ENCODE results near the gene GPR37L1.
"Not testable (repeated sequence)": the region's sequence is repeated elsewhere in the genome, so short reads cannot be mapped to it uniquely, and the experiment has no call there.

The GPR37L1 gene

GRCh38 chr1:202167054-202167453, 44.3 kb downstream of the GPR37L1 start:
- not testable (repeated sequence) for DNase-seq (ENCODE audit: low read depth in 2 of 3, low spot score in 1 of 3)

DNA sequence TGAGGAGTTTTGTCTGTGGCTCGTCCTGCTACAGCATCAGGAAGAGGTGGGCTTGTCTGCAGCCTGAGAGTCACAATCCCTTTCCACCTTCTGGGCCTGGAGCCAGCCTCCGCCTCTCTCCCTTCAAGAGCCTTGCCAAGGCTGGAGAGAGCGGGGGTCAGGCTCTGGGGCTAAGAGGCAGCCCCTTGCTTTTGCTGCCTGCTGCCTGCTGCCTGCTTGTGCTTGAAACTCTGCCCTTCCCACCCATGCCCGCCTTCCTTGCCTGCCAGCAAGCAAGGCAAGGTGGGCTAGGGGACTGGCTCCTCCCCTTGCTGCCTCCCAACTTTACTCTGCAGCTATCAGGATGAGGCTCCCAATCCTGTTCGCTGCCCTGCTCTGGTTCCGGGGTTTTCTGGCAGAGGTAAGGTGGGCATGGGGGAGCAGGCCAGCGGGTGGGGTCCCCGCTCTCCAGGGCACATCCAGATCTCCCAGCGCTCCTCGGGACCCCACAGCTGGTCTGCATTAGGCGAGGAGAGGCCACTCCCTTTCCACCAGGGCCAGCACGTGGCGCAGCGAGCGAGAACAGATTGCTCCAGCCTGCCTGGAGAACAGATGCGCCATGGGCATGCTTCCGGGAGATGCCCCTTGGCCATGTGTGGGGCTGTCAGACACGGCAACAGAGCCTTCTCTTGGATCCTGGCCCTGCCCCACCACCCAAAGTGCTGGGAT, 45.1 kb downstream of the GPR37L1 start:
- DNase-seq (ENCODE audit: low read depth in 2 of 3, low spot score in 1 of 3) = no peak

- no peak for DNase-seq (ENCODE audit: low read depth in 2 of 3, low spot score in 1 of 3)
These were observed 46.1 kb downstream of the GPR37L1 start for GRCh38 chr1:202168861-202169260.

DNA sequence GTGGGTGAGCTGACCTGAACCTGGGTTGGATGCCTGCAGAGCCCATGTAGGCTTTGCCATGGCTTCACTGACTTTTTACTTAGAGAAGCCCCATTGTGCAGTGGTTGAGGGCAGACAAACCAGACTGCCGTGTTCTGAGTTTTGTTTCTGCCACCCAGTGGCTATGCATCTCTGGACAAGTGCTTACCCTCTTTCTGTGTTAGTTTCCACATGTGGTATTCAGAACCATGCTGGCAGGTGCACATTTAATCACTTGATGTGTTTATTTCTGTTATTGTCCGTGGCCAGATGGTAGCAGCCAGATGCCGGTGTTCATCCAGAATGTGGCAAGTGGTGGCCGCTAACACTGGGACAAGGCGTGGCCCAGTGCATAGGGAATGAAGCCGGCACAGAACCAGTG, 48.0 kb downstream of the GPR37L1 start:
- no peak for DNase-seq (ENCODE audit: low read depth in 2 of 3, low spot score in 1 of 3)

- no peak for DNase-seq (ENCODE audit: low read depth in 2 of 3, low spot score in 1 of 3)
These were observed 48.7 kb downstream of the GPR37L1 start for GRCh38 chr1:202171292-202172014.

DNA sequence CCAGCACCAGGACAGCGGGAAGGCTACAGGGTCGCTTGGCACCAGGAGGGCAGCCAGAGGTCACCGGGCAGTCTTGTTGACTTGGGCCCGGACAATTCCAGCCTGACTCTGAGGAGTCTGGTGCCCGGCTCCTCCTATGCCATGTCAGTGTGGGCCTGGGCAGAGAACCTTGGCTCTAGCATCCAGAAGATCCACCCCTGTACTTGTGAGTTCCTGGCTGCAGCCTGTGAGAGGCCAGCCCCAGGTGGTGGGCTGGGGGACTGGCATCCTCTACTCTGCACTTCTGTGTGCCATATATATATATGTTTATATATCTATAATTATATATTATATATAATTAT, 49.3 kb downstream of the GPR37L1 start:
- DNase-seq (ENCODE audit: low read depth in 2 of 3, low spot score in 1 of 3) = no peak

GRCh38 chr1:202173993-202174392, 51.3 kb downstream of the GPR37L1 start:
- no peak for DNase-seq (ENCODE audit: low read depth in 2 of 3, low spot score in 1 of 3)

DNA sequence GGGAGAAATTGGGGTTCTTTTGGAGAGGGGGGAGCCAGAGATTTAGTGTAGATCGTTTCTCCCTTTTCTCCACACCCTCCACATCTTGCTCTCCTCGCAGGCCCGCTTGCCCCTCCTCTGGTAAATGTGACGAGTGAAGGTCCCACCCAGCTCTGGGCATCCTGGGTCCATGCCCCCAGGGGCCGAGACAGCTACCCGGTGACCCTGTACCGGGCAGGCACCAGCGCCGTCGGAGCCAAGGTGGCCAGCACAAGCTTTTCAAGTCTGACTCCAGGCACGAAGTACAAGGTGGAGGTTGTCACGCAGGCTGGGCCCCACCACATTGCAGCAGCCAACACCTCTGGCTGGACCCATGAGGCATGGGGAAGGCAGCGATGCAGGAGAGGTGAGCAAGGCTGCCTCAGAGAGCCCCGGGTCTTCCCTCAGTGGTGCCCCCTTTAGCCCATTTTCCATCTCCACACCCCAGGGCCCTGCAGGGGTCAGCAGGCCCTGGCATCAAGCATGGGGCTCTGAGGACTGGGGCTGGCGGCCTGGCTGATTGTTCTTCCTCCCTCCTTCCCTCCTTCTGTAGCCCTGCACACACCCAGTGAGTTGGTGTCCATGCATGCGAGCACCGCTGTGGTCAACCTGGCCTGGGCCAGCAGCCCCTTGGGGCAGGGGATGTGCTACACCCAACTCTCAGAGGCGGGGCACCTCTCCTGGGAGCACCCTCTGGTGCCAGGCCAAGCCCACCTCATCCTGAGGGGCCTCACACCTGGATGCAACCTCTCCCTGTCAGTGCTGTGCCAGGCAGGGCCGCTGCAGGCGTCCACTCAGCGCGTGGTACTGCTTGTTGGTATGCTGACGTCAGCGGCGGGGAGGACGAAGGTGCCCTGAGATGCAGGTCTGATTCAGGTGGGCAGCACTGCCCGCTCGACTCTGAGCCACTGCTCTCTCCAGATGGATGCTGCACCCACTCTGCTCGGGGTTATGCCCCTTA, 54.5 kb downstream of the GPR37L1 start:
- DNase-seq (ENCODE audit: low read depth in 2 of 3, low spot score in 1 of 3) = no peak

DNA sequence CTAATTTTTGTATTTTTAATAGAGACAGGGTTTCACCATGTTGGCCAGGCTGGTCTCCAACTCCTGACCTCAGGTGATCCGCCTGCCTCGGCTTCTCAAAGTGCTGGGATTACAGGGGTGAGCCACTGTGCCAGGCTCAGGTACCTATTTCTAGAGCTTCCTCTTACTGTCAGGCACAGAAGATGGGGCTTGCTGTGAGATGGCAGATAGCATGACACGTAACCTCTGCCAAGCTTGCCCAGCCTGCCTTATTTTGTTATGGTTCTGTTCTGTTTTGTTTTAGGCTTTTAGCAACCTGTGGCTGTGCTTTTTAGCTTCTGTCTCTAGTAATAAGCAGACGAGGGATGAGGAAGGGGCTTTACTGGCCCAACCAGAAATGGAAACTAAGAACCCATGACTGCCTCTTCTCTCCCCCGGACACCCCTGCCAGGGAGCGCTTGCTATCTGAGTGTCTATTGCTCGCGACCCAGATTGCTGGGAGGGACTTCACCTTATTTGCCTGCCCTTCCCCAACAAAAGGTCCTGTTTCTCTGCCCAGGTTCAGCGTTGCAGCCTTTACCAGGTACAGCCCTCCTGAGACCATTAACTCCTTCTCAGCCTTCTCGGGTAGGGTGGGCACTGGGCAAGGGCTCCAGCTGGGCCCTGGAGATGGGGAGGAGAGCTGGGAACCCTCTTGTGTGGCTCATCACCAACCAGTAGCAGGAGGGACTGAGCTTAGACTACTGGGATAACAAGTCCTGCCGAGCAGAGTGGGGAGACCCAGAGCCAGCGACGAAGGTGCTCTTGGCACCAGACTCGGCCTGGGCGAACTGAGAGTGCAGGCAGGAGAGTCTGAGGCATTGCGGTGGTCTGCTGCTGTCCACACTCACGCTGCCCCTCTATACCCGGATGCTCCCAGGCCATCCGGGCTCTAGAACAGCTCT, 57.4 kb downstream of the GPR37L1 start:
- no peak for DNase-seq (ENCODE audit: low read depth in 2 of 3, low spot score in 1 of 3)

DNA sequence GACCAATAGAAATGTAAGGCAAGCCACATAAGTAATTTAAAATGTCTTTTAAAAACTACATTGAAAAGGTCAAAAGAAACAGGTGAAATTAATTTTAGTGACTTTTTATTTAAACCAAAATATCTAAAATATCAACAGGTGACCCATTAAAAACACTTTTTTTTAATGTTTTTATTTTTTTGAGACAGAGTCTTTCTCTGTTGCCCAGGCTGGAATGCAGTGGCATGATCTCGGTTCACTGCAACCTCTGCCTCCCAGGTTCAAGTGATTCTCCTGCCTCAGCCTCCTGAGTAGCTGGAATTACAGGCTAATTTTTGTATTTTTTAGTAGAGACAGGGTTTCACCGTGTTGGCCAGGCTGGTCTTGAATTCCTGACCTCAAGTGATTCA, 58.0 kb downstream of the GPR37L1 start:
- not testable (repeated sequence) for DNase-seq (ENCODE audit: low read depth in 2 of 3, low spot score in 1 of 3)

GRCh38 chr1:202181586-202181985, 58.9 kb downstream of the GPR37L1 start:
- DNase-seq (ENCODE audit: low read depth in 2 of 3, low spot score in 1 of 3) = no peak

- DNase-seq (ENCODE audit: low read depth in 2 of 3, low spot score in 1 of 3) = no peak
These were observed 59.5 kb downstream of the GPR37L1 start for GRCh38 chr1:202182040-202182877.

All from stimulated activated CD4-positive, alpha-beta T cell treated with anti-CD3 and anti-CD28 coated beads, Interleukin-12 subunit alpha, Interleukin-12 subunit beta, amount 100 ng/mL, for 48 hours (primary cell).